GM13976 (cell line): ENCODE data around the gene GPR82.
"Not testable (repeated sequence)": the region's sequence is repeated elsewhere in the genome, so short reads cannot be mapped to it uniquely, and the experiment has no call there.

Experiments
- DNase-seq: peaks from one replicate; pipeline ENCODE4 v3.0.0; 2012; ENCODE audit warnings: low spot score
- CTCF ChIP-seq: IDR thresholded peaks from 2 replicates; pipeline ENCODE4 v1.5.1; 2012; ENCODE audit warnings: borderline replicate concordance, mild to moderate bottlenecking; ENCODE audit not compliant: insufficient read depth; ENCODE audit errors: extremely low read depth, missing control alignments, control extremely low read depth
- in situ Hi-C: fragments of 300-500 bp; cut with MboI; formaldehyde crosslinking; loops from one replicate; pipeline ENCODE4 v1.12.0; 2022; ENCODE audit warnings: low sequenced_read_pairs, mixed read lengths, inconsistent platforms; ENCODE audit not compliant: unreplicated experiment

Gene GPR82

GRCh38 chrX:41716767-41717473 is 7.1 kb upstream of the GPR82 start:
- no peak for TF ChIP-seq CTCF
- no peak for DNase-seq
- in situ Hi-C loops = no loop called here

GRCh38 chrX:41718481-41719235 is 5.3 kb upstream of the GPR82 start:
- TF ChIP-seq CTCF = no peak
- in situ Hi-C loops = no loop called here
- no peak for DNase-seq

- in situ Hi-C loops, DNase-seq: not testable (repeated sequence)
Measured at GRCh38 chrX:41719610-41720009, 4.4 kb upstream of the GPR82 start.

- peak; percentile 28 for DNase-seq
- in situ Hi-C loops = no loop called here
- TF ChIP-seq CTCF = no peak
Measured at GRCh38 chrX:41720125-41720779, 3.7 kb upstream of the GPR82 start.

- TF ChIP-seq CTCF = no peak
- no peak for DNase-seq
- in situ Hi-C loops = no loop called here
Measured at GRCh38 chrX:41721590-41721989, 2.4 kb upstream of the GPR82 start.

- DNase-seq = no peak
- in situ Hi-C loops = no loop called here
- no peak for TF ChIP-seq CTCF
Measured at GRCh38 chrX:41722214-41722613, 1.8 kb upstream of the GPR82 start.
